ENCODE data around the gene SOCS3. TPM values are rescaled to one million over a fixed set of nuclear protein-coding genes. Genes with fewer than 3 reads are reported as not detected.
A peak's percentile ranks its signal among the peaks of the same experiment; 100 is the strongest.

SOCS3 gene
- total and polyA plus RNA-seq, 2 experiments from 2014 or later, result 13.2 to 32.9 TPM

DNA sequence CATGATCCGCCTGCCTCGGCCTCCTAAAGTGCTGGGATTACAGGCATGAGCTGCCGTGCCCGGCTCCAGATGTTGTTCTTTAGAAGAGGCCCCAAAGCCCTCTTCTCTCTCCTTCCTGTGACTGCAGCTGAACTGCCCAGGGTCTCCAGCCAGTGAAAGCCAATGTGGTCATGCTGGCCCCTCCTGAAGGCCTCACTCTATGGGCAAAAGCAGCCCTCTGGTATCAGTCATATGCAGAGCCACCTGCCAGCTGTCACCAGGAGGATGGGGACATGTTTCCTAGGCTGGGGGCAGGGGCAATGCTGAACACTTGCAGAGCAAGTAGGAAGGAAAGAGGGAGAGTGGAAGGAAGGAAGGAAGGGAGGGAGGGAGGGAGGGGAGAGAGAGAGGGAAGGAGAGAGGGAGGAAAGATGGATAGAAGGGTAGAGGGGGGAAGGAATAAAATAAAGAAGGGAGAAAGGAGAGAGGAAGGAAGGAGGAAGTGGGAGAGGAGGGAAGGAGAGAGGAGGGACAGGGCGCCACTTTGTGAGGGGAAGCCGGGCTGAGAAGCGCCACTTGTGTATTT is 36.0 kb downstream of the SOCS3 start:
- H2AFZ ChIP-seq, result no peak overlapping the region
- Mint-ChIP-seq H3K27ac (peak overlapping the region; percentile 73; the same call in 1 of the 2 replicates), H3K27me3 (ENCODE audit: insufficient read depth, low read depth, poor library complexity) (peaks cover 15% of the 10 kb centered on the region), H3K9me3 (no peaks in the 10 kb centered on the region), H3K4me3 (no peak overlapping the region; the same call in 2 of the 3 replicates), H3K36me3 (ENCODE audit: low read depth) (no peaks in the 10 kb centered on the region), H3K4me1 (peaks cover 35% of the 10 kb centered on the region)
- DNase-seq (ENCODE audit: low spot score) (no peak), ATAC-seq (no peak)
- H3K4me3 ChIP-seq, result no peak overlapping the region
- H3K27ac ChIP-seq (ENCODE audit: low read depth), result no peak overlapping the region
- no peaks in the 10 kb centered on the region for H3K27me3 ChIP-seq (ENCODE audit: insufficient read depth)
- H4K20me1 ChIP-seq (replicated peaks; ENCODE audit: insufficient read depth), result no peaks in the 10 kb centered on the region
- no peak for TF ChIP-seq EZH2phosphoT487 (IDR thresholded peaks at IDR 0.05; ENCODE audit: unreplicated experiment)
- no peak for TF ChIP-seq ZNF331 (CRISPR knock-in tag; IDR thresholded peaks at IDR 0.05; ENCODE audit: low read depth)
- no peak for TF ChIP-seq ETS1 (IDR thresholded peaks at IDR 0.05)
- no peak for TF ChIP-seq JUNB (IDR thresholded peaks at IDR 0.05; ENCODE audit: unreplicated experiment)
- TF ChIP-seq, protein P1, sequence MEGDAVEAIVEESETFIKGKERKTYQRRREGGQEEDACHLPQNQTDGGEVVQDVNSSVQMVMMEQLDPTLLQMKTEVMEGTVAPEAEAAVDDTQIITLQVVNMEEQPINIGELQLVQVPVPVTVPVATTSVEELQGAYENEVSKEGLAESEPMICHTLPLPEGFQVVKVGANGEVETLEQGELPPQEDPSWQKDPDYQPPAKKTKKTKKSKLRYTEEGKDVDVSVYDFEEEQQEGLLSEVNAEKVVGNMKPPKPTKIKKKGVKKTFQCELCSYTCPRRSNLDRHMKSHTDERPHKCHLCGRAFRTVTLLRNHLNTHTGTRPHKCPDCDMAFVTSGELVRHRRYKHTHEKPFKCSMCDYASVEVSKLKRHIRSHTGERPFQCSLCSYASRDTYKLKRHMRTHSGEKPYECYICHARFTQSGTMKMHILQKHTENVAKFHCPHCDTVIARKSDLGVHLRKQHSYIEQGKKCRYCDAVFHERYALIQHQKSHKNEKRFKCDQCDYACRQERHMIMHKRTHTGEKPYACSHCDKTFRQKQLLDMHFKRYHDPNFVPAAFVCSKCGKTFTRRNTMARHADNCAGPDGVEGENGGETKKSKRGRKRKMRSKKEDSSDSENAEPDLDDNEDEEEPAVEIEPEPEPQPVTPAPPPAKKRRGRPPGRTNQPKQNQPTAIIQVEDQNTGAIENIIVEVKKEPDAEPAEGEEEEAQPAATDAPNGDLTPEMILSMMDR (conservative IDR thresholded peaks at IDR 0.05; ENCODE audit: low read depth in 2 of 2), result no peak
- TF ChIP-seq, protein P2, sequence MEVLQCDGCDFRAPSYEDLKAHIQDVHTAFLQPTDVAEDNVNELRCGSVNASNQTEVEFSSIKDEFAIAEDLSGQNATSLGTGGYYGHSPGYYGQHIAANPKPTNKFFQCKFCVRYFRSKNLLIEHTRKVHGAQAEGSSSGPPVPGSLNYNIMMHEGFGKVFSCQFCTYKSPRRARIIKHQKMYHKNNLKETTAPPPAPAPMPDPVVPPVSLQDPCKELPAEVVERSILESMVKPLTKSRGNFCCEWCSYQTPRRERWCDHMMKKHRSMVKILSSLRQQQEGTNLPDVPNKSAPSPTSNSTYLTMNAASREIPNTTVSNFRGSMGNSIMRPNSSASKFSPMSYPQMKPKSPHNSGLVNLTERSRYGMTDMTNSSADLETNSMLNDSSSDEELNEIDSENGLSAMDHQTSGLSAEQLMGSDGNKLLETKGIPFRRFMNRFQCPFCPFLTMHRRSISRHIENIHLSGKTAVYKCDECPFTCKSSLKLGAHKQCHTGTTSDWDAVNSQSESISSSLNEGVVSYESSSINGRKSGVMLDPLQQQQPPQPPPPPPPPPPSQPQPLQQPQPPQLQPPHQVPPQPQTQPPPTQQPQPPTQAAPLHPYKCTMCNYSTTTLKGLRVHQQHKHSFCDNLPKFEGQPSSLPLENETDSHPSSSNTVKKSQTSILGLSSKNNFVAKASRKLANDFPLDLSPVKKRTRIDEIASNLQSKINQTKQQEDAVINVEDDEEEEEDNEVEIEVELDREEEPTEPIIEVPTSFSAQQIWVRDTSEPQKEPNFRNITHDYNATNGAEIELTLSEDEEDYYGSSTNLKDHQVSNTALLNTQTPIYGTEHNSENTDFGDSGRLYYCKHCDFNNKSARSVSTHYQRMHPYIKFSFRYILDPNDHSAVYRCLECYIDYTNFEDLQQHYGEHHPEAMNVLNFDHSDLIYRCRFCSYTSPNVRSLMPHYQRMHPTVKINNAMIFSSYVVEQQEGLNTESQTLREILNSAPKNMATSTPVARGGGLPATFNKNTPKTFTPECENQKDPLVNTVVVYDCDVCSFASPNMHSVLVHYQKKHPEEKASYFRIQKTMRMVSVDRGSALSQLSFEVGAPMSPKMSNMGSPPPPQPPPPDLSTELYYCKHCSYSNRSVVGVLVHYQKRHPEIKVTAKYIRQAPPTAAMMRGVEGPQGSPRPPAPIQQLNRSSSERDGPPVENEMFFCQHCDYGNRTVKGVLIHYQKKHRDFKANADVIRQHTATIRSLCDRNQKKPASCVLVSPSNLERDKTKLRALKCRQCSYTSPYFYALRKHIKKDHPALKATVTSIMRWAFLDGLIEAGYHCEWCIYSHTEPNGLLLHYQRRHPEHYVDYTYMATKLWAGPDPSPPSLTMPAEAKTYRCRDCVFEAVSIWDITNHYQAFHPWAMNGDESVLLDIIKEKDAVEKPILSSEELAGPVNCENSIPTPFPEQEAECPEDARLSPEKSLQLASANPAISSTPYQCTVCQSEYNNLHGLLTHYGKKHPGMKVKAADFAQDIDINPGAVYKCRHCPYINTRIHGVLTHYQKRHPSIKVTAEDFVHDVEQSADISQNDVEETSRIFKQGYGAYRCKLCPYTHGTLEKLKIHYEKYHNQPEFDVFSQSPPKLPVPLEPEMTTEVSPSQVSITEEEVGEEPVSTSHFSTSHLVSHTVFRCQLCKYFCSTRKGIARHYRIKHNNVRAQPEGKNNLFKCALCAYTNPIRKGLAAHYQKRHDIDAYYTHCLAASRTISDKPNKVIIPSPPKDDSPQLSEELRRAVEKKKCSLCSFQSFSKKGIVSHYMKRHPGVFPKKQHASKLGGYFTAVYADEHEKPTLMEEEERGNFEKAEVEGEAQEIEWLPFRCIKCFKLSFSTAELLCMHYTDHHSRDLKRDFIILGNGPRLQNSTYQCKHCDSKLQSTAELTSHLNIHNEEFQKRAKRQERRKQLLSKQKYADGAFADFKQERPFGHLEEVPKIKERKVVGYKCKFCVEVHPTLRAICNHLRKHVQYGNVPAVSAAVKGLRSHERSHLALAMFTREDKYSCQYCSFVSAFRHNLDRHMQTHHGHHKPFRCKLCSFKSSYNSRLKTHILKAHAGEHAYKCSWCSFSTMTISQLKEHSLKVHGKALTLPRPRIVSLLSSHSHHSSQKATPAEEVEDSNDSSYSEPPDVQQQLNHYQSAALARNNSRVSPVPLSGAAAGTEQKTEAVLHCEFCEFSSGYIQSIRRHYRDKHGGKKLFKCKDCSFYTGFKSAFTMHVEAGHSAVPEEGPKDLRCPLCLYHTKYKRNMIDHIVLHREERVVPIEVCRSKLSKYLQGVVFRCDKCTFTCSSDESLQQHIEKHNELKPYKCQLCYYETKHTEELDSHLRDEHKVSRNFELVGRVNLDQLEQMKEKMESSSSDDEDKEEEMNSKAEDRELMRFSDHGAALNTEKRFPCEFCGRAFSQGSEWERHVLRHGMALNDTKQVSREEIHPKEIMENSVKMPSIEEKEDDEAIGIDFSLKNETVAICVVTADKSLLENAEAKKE (CRISPR knock-in tag; IDR thresholded peaks at IDR 0.05), result no peak
- no peak for TF ChIP-seq STAT1 (IDR thresholded peaks at IDR 0.05; ENCODE audit: unreplicated experiment)
- TF ChIP-seq NANOG (IDR thresholded peaks at IDR 0.05; ENCODE audit: borderline replicate concordance), result no peak
- no peak for TF ChIP-seq EZH2 (IDR thresholded peaks at IDR 0.05; ENCODE audit: low read depth, unreplicated experiment)
- TF ChIP-seq POLR2AphosphoS5 (IDR thresholded peaks at IDR 0.05; ENCODE audit: low read depth), result no peak
- H3K36me3 ChIP-seq (ENCODE audit: insufficient read depth), result no peaks in the 10 kb centered on the region
- H3K79me2 ChIP-seq (replicated peaks; ENCODE audit: insufficient read depth), result no peaks in the 10 kb centered on the region
- no peaks in the 10 kb centered on the region for H3K9me2 ChIP-seq (ENCODE audit: insufficient read depth)
- no peak overlapping the region; the same call in 1 of the 2 replicates for H3K4me2 ChIP-seq
- H3K4me1 ChIP-seq (ENCODE audit: insufficient read depth), result peaks cover 11% of the 10 kb centered on the region
- H3F3A ChIP-seq (replicated peaks; ENCODE audit: low read depth), result peaks cover 17% of the 10 kb centered on the region
